B cell (primary cell): Measurements from ENCODE around the gene SSUH2. TPM values are rescaled to one million over a fixed set of nuclear protein-coding genes. Genes with fewer than 3 reads are reported as not detected.

Experiments used
- ATAC-seq: fragments of 200-7000 bp; cut with Tn5 transposase; one replicate; pipeline ENCODE4 v1.10.0; 2021; ENCODE audit warnings: low read depth, mild to moderate bottlenecking, moderate number of reproducible peaks, moderate library complexity
- CTCF ChIA-PET: fragments of 350-600 bp; sonication (Branson Sonifier 250); formaldehyde crosslinking; loops from one replicate; lab custom pipeline; 2021; ENCODE audit warnings: antibody characterized with exemption, inconsistent platforms; lab: Charles Lee
- POLR2A ChIA-PET: fragments of 350-600 bp; sonication (Branson Sonifier 250); formaldehyde crosslinking; loops from one replicate; lab custom pipeline; 2021; ENCODE audit warnings: antibody characterized with exemption; lab: Charles Lee
- DNase-seq: peaks from one replicate; pipeline ENCODE4 v3.0.0; 2013
- H2AFZ ChIP-seq: 2 replicates; pipeline ENCODE4 v1.6.1; 2012; ENCODE audit warnings: mild to moderate bottlenecking, low read depth, low read length; ENCODE audit not compliant: insufficient read depth, poor library complexity, severe bottlenecking
- H3K27ac ChIP-seq, 2 donors: 1 replicate in 1 of 2; 2 replicates in 1 of 2; pipeline ENCODE4 v1.5.1; 2012 to 2013; ENCODE audit warnings: low read length in 2 of 2, mild to moderate bottlenecking in 2 of 2, moderate library complexity in 1 of 2
- H3K27me3 ChIP-seq, 4 experiments: fragments of 200-600 bp in 1 of 4; sonication (generic) in 1 of 4; replicated peaks in 1 of 4; 1 replicate in 2 of 4; 2 replicates in 2 of 4; pipeline versions ENCODE4 v1.6.1 to v1.7.0; 2013 to 2016; ENCODE audit warnings: low read length in 3 of 4, mild to moderate bottlenecking in 2 of 4, mixed read lengths in 1 of 4, moderate library complexity in 1 of 4; ENCODE audit not compliant: insufficient read depth in 4 of 4, control insufficient read depth in 3 of 4; ENCODE audit errors: control extremely low read depth in 1 of 4
- H3K36me3 ChIP-seq, 2 experiments: replicated peaks in 1 of 2; 1 replicate in 1 of 2; 2 replicates in 1 of 2; pipeline versions ENCODE4 v1.6.1 to v1.7.1; 2013; ENCODE audit warnings: low read length in 1 of 2; ENCODE audit not compliant: insufficient read depth in 2 of 2, control insufficient read depth in 1 of 2; ENCODE audit errors: control extremely low read depth in 1 of 2, extremely low read depth in 1 of 2
- H3K4me1 ChIP-seq, 2 donors: fragments of 200-600 bp in 1 of 2; sonication (generic) in 1 of 2; 1 replicate in 1 of 2; 2 replicates in 1 of 2; pipeline versions ENCODE4 v1.5.1 to v1.6.1; 2013 to 2017; ENCODE audit warnings: low read length in 2 of 2; ENCODE audit not compliant: control insufficient read depth in 2 of 2, insufficient read depth in 2 of 2
- H3K4me2 ChIP-seq: replicated peaks from 2 replicates; pipeline ENCODE3; 2012; ENCODE audit warnings: mild to moderate bottlenecking, low read depth, low read length; ENCODE audit not compliant: poor library complexity, severe bottlenecking
- H3K4me3 ChIP-seq, 5 experiments: fragments of 200-600 bp in 1 of 5; sonication (generic) in 1 of 5; 1 replicate in 3 of 5; 2 replicates in 2 of 5; pipeline versions ENCODE4 v1.5.1 to v1.7.0; 2011 to 2016; ENCODE audit warnings: low read length in 4 of 5, mild to moderate bottlenecking in 4 of 5, low read depth in 2 of 5, control low read depth in 1 of 5, moderate library complexity in 1 of 5; ENCODE audit not compliant: insufficient read depth in 1 of 5; ENCODE audit errors: control extremely low read depth in 1 of 5, extremely low read depth in 1 of 5
- H3K79me2 ChIP-seq: fragments of 200-600 bp; sonication (generic); one replicate; pipeline ENCODE4 v1.6.0; 2016; ENCODE audit warnings: low read length; ENCODE audit not compliant: control insufficient read depth, insufficient read depth
- H3K9ac ChIP-seq: fragments of 200-600 bp; sonication (generic); 2 replicates; pipeline ENCODE4 v1.6.1; 2017; ENCODE audit warnings: mild to moderate bottlenecking, low read length, moderate library complexity
- H3K9me3 ChIP-seq, 3 donors: one replicate each; pipeline versions ENCODE4 v1.6.1 to v1.7.1; 2013; ENCODE audit warnings: low read length in 2 of 3; ENCODE audit not compliant: control insufficient read depth in 2 of 3, insufficient read depth in 1 of 3; ENCODE audit errors: control extremely low read depth in 1 of 3
- H4K20me1 ChIP-seq: 2 replicates; pipeline ENCODE4 v1.6.0; 2012; ENCODE audit warnings: mild to moderate bottlenecking, low read length; ENCODE audit not compliant: insufficient read depth, control insufficient read depth, poor library complexity, severe bottlenecking
- H3K27ac Mint-ChIP-seq: one replicate; pipeline ENCODE4 v1.8.0; 2021; ENCODE audit warnings: mixed read lengths
- H3K27me3 Mint-ChIP-seq: one replicate; pipeline ENCODE4 v1.8.0; 2021; ENCODE audit warnings: mixed read lengths
- H3K4me1 Mint-ChIP-seq: one replicate; pipeline ENCODE4 v1.8.0; 2021; ENCODE audit warnings: mixed read lengths
- H3K4me3 Mint-ChIP-seq: one replicate; pipeline ENCODE4 v1.8.0; 2021; ENCODE audit warnings: mixed read lengths
- H3K9me3 Mint-ChIP-seq: one replicate; pipeline ENCODE4 v1.8.0; 2022; ENCODE audit warnings: mixed read lengths; ENCODE audit not compliant: insufficient read depth
- EZH2 ChIP-seq: IDR thresholded peaks from 2 replicates; pipeline ENCODE4 v1.6.1; 2012; ENCODE audit warnings: borderline replicate concordance, low read depth, mild to moderate bottlenecking, moderate library complexity, low read length; ENCODE audit not compliant: insufficient read depth, poor library complexity, severe bottlenecking
- WGBS: methylation state at CpG from one replicate; pipeline ENCODE4 v1.1.5; 2013; ENCODE audit warnings: missing lambda C conversion rate; ENCODE audit not compliant: insufficient coverage; 5-methylcytosine and 5-hydroxymethylcytosine counted together
- intact Hi-C: fragments of 100-400 bp; cut with micrococcal nuclease; formaldehyde crosslinking; loops from one replicate; pipeline ENCODE4 v1.10.0; 2022
- polyA plus RNA-seq: library from polyadenylated mRNA; depleted of rRNA; stranded (reverse); fragments of >200 nt; gene quantifications from 2 replicates; pipeline ENCODE4 v1.2.3, GENCODE V29; 2012
- total RNA-seq, 2 donors: library from RNA; stranded (reverse); fragments of 120-200 nt in 1 of 2; gene quantifications; 1 replicate in 1 of 2; 2 replicates in 1 of 2; pipeline versions ENCODE4 v1.2.3 to v1.2.4, GENCODE V29; 2013 to 2022
- TF ChIP-seq, protein P1 (sequence below): fragments of 200-600 bp; IDR thresholded peaks from one replicate; pipeline ENCODE4 v1.8.0; 2022; ENCODE audit warnings: antibody characterized with exemption, mild to moderate bottlenecking

Gene SSUH2
- total and polyA plus RNA-seq, 2 donors (not counting 1 experiment from before 2014, with no cell fraction given), result not detected

DNA sequence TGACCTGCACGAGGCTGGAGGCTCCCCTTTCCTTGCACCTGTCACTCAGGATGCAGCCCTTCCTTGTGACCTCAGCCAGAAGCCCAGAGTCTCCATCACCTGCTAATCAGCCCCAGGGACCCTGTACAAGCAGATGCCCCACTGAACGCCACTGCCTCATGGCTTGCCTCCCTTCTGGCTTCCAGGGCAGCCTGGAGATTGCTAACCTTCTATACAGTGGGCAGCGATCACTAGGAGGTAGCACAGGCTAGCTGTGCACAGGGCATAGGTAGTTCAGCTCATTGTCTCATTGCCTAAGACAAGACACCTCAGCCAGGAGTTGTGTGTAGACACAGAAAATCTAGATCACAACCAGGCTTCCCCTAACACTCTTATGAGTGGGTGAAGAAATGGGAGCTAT is 49.3 kb downstream of the SSUH2 start:
- ATAC-seq, result no peak
- H3K9me3 Mint-ChIP-seq, result no peaks in the 10 kb centered on the region
- CTCF ChIA-PET, result no interaction called here

DNA sequence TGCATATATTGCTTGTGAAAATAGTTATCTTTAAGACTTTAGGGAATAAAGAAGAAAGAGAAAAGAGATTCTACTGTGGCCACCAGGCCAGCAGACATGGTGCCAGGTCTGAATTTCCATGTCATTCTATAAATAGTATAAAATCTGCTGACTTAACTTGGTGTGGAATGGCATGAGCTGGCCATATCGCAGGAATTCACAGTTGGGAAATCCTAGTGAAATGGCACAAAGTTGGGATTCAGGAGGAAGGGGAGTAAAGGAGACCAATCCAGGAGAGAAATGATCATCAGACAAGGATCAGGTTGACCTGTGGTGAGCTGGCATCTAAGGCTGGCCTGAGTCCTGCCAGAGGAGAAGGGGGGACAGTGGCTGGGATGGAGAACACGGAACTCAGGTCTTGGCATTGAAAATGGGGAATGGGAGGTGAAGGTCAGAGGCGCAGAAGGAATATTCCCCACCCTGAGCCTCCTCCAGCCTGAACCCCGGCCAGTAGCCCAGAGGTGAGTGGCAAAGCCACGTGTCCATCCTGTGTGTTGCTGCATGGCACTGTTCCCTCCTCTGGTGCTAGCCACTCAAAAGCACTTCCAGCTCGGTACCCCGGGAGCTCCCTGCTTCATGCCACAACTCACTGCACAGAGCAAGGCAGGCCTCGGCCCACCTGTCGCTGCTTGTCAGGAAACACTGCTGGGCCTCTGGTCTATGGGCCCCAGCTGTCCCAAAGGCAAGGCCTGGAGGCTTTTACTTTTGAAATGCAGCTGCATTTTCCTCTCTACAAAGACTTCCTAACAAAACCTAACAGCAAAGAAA is 51.4 kb downstream of the SSUH2 start:
- no peak overlapping the region for H3K27ac Mint-ChIP-seq
- WGBS, result 79% methylated on average over 9 of the region's 9 CpGs
- H3K79me2 ChIP-seq, result no peaks in the 10 kb centered on the region
- H3K27me3 ChIP-seq, result no peaks in the 10 kb centered on the region
- no peak overlapping the region for H3K9ac ChIP-seq
- no peaks in the 10 kb centered on the region for H4K20me1 ChIP-seq
- no peak overlapping the region for H2AFZ ChIP-seq
- H3K4me3 ChIP-seq, result no peak overlapping the region
- no peak for ATAC-seq
- CTCF ChIA-PET, result interaction anchor here (1.2 kb wide), 1 partner anchor 9 kb away, joined by 4 read pairs; no protein-coding TSS in a partner anchor
- no peaks in the 10 kb centered on the region for H3K36me3 ChIP-seq
- intact Hi-C loops, result no loop called here
- no peak overlapping the region for H3K4me3 Mint-ChIP-seq
- H3K27me3 Mint-ChIP-seq, result no peaks in the 10 kb centered on the region
- no peak for DNase-seq
- H3K4me2 ChIP-seq, result no peak overlapping the region
- no peak for TF ChIP-seq EZH2
- TF ChIP-seq, protein P1, sequence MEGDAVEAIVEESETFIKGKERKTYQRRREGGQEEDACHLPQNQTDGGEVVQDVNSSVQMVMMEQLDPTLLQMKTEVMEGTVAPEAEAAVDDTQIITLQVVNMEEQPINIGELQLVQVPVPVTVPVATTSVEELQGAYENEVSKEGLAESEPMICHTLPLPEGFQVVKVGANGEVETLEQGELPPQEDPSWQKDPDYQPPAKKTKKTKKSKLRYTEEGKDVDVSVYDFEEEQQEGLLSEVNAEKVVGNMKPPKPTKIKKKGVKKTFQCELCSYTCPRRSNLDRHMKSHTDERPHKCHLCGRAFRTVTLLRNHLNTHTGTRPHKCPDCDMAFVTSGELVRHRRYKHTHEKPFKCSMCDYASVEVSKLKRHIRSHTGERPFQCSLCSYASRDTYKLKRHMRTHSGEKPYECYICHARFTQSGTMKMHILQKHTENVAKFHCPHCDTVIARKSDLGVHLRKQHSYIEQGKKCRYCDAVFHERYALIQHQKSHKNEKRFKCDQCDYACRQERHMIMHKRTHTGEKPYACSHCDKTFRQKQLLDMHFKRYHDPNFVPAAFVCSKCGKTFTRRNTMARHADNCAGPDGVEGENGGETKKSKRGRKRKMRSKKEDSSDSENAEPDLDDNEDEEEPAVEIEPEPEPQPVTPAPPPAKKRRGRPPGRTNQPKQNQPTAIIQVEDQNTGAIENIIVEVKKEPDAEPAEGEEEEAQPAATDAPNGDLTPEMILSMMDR, result no peak
- no peaks in the 10 kb centered on the region for H3K4me1 ChIP-seq
- POLR2A ChIA-PET, result no interaction called here
- no peaks in the 10 kb centered on the region for H3K9me3 Mint-ChIP-seq
- H3K4me1 Mint-ChIP-seq, result no peaks in the 10 kb centered on the region
- H3K27ac ChIP-seq, result no peak overlapping the region
- H3K9me3 ChIP-seq, result no peaks in the 10 kb centered on the region

More for the DNA sequence above, 49.3 kb downstream of the SSUH2 start:
- Histone ChIP-seq H3K27me3 (no peaks in the 10 kb centered on the region), H4K20me1 (no peaks in the 10 kb centered on the region), H3K4me2 (no peak overlapping the region), H3K9ac (no peak overlapping the region), H3K4me3 (no peak overlapping the region), H3K9me3 (no peaks in the 10 kb centered on the region), H3K36me3 (no peaks in the 10 kb centered on the region), H2AFZ (no peak overlapping the region), H3K27ac (no peak overlapping the region), H3K79me2 (no peaks in the 10 kb centered on the region), H3K4me1 (no peaks in the 10 kb centered on the region)
- no peaks in the 10 kb centered on the region for H3K4me1 Mint-ChIP-seq
- H3K27ac Mint-ChIP-seq, result no peak overlapping the region
- 55% methylated on average over 2 of the region's 3 CpGs for WGBS
- H3K4me3 Mint-ChIP-seq, result no peak overlapping the region
- no peaks in the 10 kb centered on the region for H3K27me3 Mint-ChIP-seq
- intact Hi-C loops, result no loop called here
- POLR2A ChIA-PET, result no interaction called here
- no peak for DNase-seq
- TF ChIP-seq, protein P1, result no peak
- TF ChIP-seq EZH2, result no peak
